Gastroesophageal sphincter (tissue), 4 donors: Measurements from ENCODE around the gene HEMK1. TPM values are rescaled to one million over a fixed set of nuclear protein-coding genes. Genes with fewer than 3 reads are reported as not detected.

Experiments
- ATAC-seq: fragments of 150-250 bp; one replicate; pipeline ENCODE4 v1.9.1; 2016; ENCODE audit warnings: mild to moderate bottlenecking, moderate library complexity
- H3K27ac ChIP-seq, 4 donors: fragments of 200-600 bp; sonication (generic) in 3 of 4; 1 replicate in 3 of 4; 2 replicates in 1 of 4; pipeline ENCODE4 v1.5.1; 2016 to 2019
- H3K27me3 ChIP-seq: fragments of 200-600 bp; sonication (generic); one replicate; pipeline ENCODE4 v1.5.1; 2019
- H3K36me3 ChIP-seq, 2 donors: fragments of 200-600 bp; sonication (generic); one replicate each; pipeline ENCODE4 v1.5.1; 2019; ENCODE audit warnings: control low read depth in 1 of 2
- H3K4me1 ChIP-seq, 3 donors: fragments of 200-600 bp; sonication (generic); 1 replicate in 2 of 3; 2 replicates in 1 of 3; pipeline ENCODE4 v1.5.1; 2016 to 2019; ENCODE audit warnings: control low read depth in 2 of 3
- H3K4me3 ChIP-seq, 2 donors: fragments of 200-600 bp; sonication (generic); one replicate each; pipeline ENCODE4 v1.5.1; 2019; ENCODE audit warnings: mild to moderate bottlenecking in 1 of 2, moderate library complexity in 1 of 2
- H3K9me3 ChIP-seq, 3 donors: fragments of 200-600 bp; sonication (generic); one replicate each; pipeline ENCODE4 v1.5.1; 2017 to 2019; ENCODE audit warnings: control low read depth in 2 of 3
- EP300 ChIP-seq: sonication (generic); formaldehyde crosslinking; IDR thresholded peaks from one replicate; pipeline ENCODE4 v1.6.1; 2017; ENCODE audit warnings: antibody characterized with exemption, mild to moderate bottlenecking
- POLR2A ChIP-seq, 2 donors: fragments of 450-650 bp; IDR thresholded peaks; one replicate each; pipeline ENCODE4 v1.6.1; 2017; ENCODE audit warnings: antibody characterized with exemption in 2 of 2, mild to moderate bottlenecking in 2 of 2, moderate library complexity in 1 of 2
- POLR2AphosphoS5 ChIP-seq: sonication (generic); formaldehyde crosslinking; IDR thresholded peaks from one replicate; pipeline ENCODE4 v1.6.1; 2017; ENCODE audit warnings: antibody characterized with exemption
- WGBS, 2 donors: methylation state at CpG; one replicate each; pipeline ENCODE4 v1.1.5; 2018; ENCODE audit warnings: low coverage in 1 of 2; 5-methylcytosine and 5-hydroxymethylcytosine counted together
- total RNA-seq, 4 donors: library from RNA; depleted of rRNA; stranded (reverse); fragments of >200 nt; gene quantifications; one replicate each; pipeline ENCODE4 v1.1.0, GENCODE V29; 2016
- TF ChIP-seq, protein P1 (sequence below), 4 experiments: fragments of 200-600 bp in 2 of 4; fragments of 450-650 bp in 2 of 4; sonication (generic) in 1 of 4; IDR thresholded peaks; one replicate each; pipeline ENCODE4 v1.5.1; 2017 to 2019; ENCODE audit warnings: antibody characterized with exemption in 4 of 4, mild to moderate bottlenecking in 2 of 4, moderate library complexity in 2 of 4

The HEMK1 gene
- total RNA-seq, 4 donors from 2014 or later: 6.4 to 11.7 (median 11.4) TPM

DNA sequence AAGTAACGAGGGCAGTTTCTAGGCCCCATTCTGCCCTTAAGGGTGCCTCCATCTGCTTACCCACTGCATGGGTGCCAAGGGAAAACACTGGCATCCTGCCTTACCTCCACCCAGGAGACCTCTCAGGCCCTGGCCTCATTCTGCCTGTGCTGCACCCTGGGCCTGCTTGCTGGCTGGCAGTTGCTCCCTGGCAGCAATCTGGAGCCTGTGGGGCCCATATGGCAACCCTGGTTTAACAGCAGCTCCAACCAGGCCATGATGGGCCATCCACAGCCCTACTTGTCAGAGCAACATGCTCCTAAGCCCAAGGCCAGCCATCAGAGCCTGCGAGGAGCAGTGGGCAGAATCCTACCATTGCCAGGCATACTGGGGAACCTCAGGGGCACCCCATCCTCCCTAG is 5.5 kb upstream of the HEMK1 start:
- 60 to 100% methylated on average over 1 of the region's 2 CpGs for WGBS, 2 donors
- Histone ChIP-seq H3K4me1 (peaks cover 0 to 30% (median 15%) of the 10 kb centered on the region in 3 donors), H3K4me3 (no peak overlapping the region), H3K27ac (no peak overlapping the region), H3K36me3 (peaks cover 0 to 60% of the 10 kb centered on the region in 2 donors), H3K9me3 (no peaks in the 10 kb centered on the region), H3K27me3 (no peaks in the 10 kb centered on the region)
- ATAC-seq: no peak
- TF ChIP-seq EP300 (no peak), POLR2AphosphoS5 (no peak), POLR2A (IDR thresholded peaks at IDR 0.05) (no peak)
- TF ChIP-seq, protein P1, sequence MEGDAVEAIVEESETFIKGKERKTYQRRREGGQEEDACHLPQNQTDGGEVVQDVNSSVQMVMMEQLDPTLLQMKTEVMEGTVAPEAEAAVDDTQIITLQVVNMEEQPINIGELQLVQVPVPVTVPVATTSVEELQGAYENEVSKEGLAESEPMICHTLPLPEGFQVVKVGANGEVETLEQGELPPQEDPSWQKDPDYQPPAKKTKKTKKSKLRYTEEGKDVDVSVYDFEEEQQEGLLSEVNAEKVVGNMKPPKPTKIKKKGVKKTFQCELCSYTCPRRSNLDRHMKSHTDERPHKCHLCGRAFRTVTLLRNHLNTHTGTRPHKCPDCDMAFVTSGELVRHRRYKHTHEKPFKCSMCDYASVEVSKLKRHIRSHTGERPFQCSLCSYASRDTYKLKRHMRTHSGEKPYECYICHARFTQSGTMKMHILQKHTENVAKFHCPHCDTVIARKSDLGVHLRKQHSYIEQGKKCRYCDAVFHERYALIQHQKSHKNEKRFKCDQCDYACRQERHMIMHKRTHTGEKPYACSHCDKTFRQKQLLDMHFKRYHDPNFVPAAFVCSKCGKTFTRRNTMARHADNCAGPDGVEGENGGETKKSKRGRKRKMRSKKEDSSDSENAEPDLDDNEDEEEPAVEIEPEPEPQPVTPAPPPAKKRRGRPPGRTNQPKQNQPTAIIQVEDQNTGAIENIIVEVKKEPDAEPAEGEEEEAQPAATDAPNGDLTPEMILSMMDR (IDR thresholded peaks at IDR 0.05): no peak

DNA sequence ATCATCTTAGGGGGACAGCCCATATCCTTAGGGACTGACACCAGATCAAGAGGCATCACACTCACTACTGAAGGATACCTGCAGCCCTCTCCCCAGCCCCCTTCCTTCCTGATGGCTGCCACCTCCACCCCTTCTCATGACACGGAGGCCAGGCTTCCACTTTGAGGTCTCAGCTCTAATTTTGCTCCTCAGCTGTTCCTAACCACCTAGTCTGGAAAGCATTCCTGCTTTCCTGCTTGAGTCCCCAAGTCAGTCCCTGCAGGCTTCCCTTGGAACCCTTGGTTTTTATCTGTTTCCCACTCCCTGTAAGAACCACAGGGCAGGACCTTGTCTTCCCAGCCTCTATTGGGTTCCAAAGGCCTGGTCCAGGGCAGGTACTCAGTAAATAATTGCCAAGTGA is 5.0 kb upstream of the HEMK1 start:
- no peaks in the 10 kb centered on the region for H3K9me3 ChIP-seq
- peaks cover 0 to 55% of the 10 kb centered on the region in 2 donors for H3K36me3 ChIP-seq
- peaks cover 0 to 30% (median 15%) of the 10 kb centered on the region in 3 donors for H3K4me1 ChIP-seq
- no peaks in the 10 kb centered on the region for H3K27me3 ChIP-seq
- TF ChIP-seq, protein P1 (IDR thresholded peaks at IDR 0.05): no peak
- TF ChIP-seq POLR2A (IDR thresholded peaks at IDR 0.05) (no peak), POLR2AphosphoS5 (no peak), EP300 (no peak)
- ATAC-seq: no peak
- no peak overlapping the region for H3K27ac ChIP-seq
- no CpG with 5 or more reads among the region's 1 CpG for WGBS, 2 donors
- no peak overlapping the region for H3K4me3 ChIP-seq

DNA sequence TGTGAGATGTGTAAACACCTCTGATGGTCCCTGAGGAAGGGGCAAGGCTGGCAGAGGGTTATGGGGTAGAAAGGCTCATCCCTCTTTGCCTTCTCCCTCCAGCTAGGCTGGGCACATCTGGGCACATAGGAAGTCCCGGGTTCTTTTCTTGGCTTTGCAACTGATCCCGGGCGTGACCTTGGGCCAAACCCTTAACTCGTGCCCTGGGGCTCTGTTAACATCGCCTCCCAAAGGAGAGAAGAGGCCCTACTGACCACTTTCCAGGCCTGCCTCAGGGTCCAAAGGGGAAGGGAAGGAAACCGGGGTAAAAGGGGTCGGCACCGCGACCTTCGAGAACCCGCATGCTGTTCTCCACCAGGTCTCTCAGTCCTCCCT is 2.3 kb upstream of the HEMK1 start:
- no peaks in the 10 kb centered on the region for H3K27me3 ChIP-seq
- peak overlapping the region; percentile 26 to 93 (median 90) for H3K27ac ChIP-seq
- WGBS, 2 donors: 0% methylated on average over 1 of the region's 11 CpGs; no CpG with 5 or more reads in 1 of the 2 donors
- ATAC-seq: no peak
- H3K4me3 ChIP-seq: peak overlapping the region; percentile 45 to 70
- H3K36me3 ChIP-seq: peaks cover 0 to 37% of the 10 kb centered on the region in 2 donors
- H3K4me1 ChIP-seq: peaks cover 0 to 54% (median 23%) of the 10 kb centered on the region in 3 donors
- TF ChIP-seq POLR2A (IDR thresholded peaks at IDR 0.05) (no peak), EP300 (no peak), POLR2AphosphoS5 (no peak)
- TF ChIP-seq, protein P1 (IDR thresholded peaks at IDR 0.05): no peak
- H3K9me3 ChIP-seq: no peaks in the 10 kb centered on the region

DNA sequence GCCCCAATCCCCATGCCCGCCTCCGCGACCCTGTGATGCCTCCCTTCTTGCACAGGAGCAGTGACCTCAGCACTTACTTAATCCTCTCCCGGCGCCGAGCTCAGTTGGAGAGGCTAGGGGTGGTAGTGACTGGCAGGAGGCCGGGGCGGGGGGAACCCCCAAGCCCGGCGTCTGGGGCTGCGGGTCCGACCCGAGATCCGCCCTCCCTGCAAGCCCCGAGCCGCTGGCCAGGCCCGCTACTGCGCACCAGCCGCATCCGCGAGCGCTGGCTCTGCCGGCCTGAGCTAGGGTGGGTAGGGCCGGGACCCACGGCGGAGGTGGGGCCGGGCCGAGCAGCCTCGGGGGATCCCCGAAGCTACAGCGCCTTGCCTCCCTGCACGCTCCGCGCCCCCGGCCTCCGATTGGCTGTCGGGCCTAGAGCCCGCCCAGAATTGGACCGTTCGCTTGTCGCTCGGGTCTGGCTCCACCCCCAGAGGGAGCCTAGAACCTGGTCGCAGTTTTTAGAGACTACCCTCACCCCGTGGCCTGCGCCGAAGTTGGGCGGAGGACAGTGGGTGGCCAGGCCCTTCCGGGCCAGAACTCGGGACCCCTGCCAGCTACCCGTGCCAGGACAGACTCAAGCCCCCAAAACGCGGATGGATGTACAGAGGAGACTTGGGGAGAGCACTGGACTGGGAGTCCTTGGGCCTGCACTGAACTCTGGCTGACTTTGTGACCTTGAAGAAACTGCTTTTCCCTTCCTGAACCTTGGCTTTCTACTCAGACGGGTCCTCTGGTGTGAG is 1.7 kb upstream of the HEMK1 start, which contains the start of gene C3orf18:
C3orf18 (minus strand) TSS at position 362 of the 782 bp plus-strand sequence. CDS start 2,048 bp downstream, outside the sequence.
- peak within 1 kb of the TSS; percentile 45 to 70 for H3K4me3 ChIP-seq
- H3K27me3 ChIP-seq: no peaks in the 10 kb centered on the region
- peaks cover 0 to 32% of the 10 kb centered on the region in 2 donors for H3K36me3 ChIP-seq
- peaks cover 0 to 60% (median 26%) of the 10 kb centered on the region in 3 donors for H3K4me1 ChIP-seq
- H3K9me3 ChIP-seq: no peaks in the 10 kb centered on the region
- WGBS, 2 donors: 0% methylated on average over 1 of the region's 53 CpGs; no CpG with 5 or more reads in 1 of the 2 donors
- peak; percentile 86 for ATAC-seq
- TF ChIP-seq EP300 (no peak), POLR2A (IDR thresholded peaks at IDR 0.05) (peak in 1 of 2 donors; percentile 32)
- peak within 1 kb of the TSS; percentile 26 to 93 (median 90) for H3K27ac ChIP-seq

DNA sequence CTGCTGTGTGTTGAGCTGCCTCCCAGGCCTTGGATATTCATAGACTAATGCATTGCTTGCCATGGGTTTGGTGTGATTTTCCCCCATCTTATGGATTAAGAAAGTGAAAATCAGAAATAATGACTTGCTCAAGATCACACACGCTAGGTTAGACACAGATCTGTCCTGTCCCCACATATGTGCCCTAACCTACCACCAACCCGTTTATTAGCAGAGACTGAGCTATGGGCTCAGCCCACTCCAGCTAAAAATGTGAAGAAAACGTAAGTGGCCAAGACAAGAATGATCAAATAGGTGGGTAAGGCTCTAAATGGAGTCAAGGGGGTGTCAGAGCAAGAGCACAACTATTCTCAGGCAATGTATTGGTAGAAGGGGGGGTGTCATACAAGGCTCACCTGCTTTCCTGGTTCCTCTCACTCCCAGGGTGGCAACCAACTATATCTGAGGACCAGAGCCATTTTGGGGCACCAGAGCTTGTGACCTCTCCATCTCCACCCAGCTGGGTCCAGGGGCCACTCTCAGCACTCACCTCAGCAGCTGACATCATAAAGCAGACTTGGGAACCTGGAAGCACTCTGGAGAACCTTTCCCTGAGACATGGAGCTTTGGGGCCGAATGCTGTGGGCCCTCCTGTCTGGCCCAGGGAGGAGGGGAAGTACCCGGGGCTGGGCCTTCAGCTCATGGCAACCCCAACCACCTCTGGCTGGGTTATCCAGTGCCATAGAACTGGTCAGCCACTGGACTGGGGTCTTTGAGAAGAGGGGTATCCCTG is 1.4 kb downstream of the HEMK1 start:
- peaks cover 0 to 66% (median 26%) of the 10 kb centered on the region in 3 donors for H3K4me1 ChIP-seq
- ATAC-seq: no peak
- no peaks in the 10 kb centered on the region for H3K9me3 ChIP-seq
- peak overlapping the region in 1 of 2 donors; percentile 70 for H3K4me3 ChIP-seq
- H3K36me3 ChIP-seq: peaks cover 0 to 38% of the 10 kb centered on the region in 2 donors
- no peaks in the 10 kb centered on the region for H3K27me3 ChIP-seq
- no peak for TF ChIP-seq POLR2A (IDR thresholded peaks at IDR 0.05)
- no peak for TF ChIP-seq EP300
- TF ChIP-seq, protein P1 (IDR thresholded peaks at IDR 0.05): no peak
- no peak for TF ChIP-seq POLR2AphosphoS5
- peak overlapping the region in 3 of 4 donors; percentile 2 to 93 (median 87) for H3K27ac ChIP-seq
- WGBS, 2 donors: 51 to 71% methylated on average over 3 of the region's 5 CpGs
